HL-60 (cell line): ENCODE results near the gene GLI3.

Source experiments
- DNase-seq, 2 experiments: peaks; one replicate each; pipeline ENCODE4 v3.0.0-alpha.2; 2010 to 2020; ENCODE audit warnings: low read depth in 1 of 2, low spot score in 1 of 2
- H3K27ac ChIP-seq: fragments of 250-450 bp; sonication (Bioruptor Pico); replicated peaks from 2 replicates; pipeline ENCODE4 v1.5.1; 2020; ENCODE audit warnings: mild to moderate bottlenecking, moderate library complexity
- H3K27me3 ChIP-seq: fragments of 250-450 bp; sonication (Bioruptor Pico); 2 replicates; pipeline ENCODE4 v1.5.1; 2021; ENCODE audit warnings: mild to moderate bottlenecking, moderate library complexity; ENCODE audit not compliant: insufficient read depth, poor library complexity, severe bottlenecking
- H3K4me3 ChIP-seq: replicated peaks from 2 replicates; pipeline ENCODE4 v1.5.1; 2011; ENCODE audit warnings: mild to moderate bottlenecking, control low read depth, low read length; ENCODE audit not compliant: insufficient read depth
- GABPA ChIP-seq: IDR thresholded peaks from 2 replicates; pipeline ENCODE4 v1.6.1; 2012; ENCODE audit warnings: low read depth
- POLR2AphosphoS5 ChIP-seq: IDR thresholded peaks from 2 replicates; pipeline ENCODE4 v1.6.1; 2012; ENCODE audit warnings: low read depth
- SPI1 ChIP-seq: IDR thresholded peaks from 2 replicates; pipeline ENCODE4 v1.6.1; 2012; ENCODE audit warnings: low read depth, mild to moderate bottlenecking, borderline replicate concordance
- TF ChIP-seq, protein P1 (sequence below): IDR thresholded peaks from 2 replicates; pipeline ENCODE4 v1.6.1; 2012; ENCODE audit warnings: low read depth; ENCODE audit not compliant: insufficient replicate concordance
- TF ChIP-seq, protein P2 (sequence below): IDR thresholded peaks from one replicate; pipeline ENCODE4 v1.5.1; 2011; ENCODE audit warnings: low read length, control low read depth, inconsistent platforms; ENCODE audit not compliant: insufficient read depth

The GLI3 gene

DNA sequence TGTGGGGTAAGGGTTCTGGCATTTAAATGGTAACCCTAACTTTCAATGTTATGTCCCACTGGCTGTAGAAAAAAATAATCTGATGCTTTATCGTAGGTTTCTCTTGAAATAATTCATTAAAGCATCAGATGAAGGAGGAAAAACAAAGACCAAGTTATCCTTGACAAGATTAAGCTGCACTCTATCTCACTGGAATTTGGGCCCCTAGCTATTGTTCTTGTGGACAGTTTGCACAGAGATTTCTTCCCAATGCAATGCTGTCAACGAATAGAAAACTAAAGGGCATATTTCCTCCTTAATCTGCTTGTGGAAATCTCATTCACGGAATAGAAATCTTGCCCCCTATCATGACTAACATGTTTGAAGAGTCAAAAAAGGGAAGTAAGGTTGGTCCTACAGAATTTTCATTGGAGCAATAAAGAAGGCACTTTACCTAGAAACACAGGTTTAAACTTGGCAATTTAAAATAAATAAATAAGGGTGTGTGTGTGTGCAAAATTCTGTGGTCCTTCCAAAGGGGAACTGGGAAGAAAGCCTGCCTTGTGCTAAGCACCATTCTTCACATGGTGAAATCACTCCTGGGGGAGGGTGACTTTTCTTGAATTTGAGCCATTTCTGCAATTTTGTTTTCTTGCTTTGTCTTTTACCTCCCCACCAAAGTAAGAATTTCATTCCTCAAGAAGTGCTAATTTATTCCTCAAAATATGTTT, 242.8 kb downstream of the GLI3 start:
- no peak overlapping the region for H3K4me3 ChIP-seq
- peaks cover 2% of the 10 kb centered on the region for H3K27me3 ChIP-seq
- no peak overlapping the region for H3K27ac ChIP-seq
- DNase-seq = no peak
- TF ChIP-seq, protein P1, sequence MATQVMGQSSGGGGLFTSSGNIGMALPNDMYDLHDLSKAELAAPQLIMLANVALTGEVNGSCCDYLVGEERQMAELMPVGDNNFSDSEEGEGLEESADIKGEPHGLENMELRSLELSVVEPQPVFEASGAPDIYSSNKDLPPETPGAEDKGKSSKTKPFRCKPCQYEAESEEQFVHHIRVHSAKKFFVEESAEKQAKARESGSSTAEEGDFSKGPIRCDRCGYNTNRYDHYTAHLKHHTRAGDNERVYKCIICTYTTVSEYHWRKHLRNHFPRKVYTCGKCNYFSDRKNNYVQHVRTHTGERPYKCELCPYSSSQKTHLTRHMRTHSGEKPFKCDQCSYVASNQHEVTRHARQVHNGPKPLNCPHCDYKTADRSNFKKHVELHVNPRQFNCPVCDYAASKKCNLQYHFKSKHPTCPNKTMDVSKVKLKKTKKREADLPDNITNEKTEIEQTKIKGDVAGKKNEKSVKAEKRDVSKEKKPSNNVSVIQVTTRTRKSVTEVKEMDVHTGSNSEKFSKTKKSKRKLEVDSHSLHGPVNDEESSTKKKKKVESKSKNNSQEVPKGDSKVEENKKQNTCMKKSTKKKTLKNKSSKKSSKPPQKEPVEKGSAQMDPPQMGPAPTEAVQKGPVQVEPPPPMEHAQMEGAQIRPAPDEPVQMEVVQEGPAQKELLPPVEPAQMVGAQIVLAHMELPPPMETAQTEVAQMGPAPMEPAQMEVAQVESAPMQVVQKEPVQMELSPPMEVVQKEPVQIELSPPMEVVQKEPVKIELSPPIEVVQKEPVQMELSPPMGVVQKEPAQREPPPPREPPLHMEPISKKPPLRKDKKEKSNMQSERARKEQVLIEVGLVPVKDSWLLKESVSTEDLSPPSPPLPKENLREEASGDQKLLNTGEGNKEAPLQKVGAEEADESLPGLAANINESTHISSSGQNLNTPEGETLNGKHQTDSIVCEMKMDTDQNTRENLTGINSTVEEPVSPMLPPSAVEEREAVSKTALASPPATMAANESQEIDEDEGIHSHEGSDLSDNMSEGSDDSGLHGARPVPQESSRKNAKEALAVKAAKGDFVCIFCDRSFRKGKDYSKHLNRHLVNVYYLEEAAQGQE = no peak
- no peak for TF ChIP-seq POLR2AphosphoS5
- TF ChIP-seq, protein P2, sequence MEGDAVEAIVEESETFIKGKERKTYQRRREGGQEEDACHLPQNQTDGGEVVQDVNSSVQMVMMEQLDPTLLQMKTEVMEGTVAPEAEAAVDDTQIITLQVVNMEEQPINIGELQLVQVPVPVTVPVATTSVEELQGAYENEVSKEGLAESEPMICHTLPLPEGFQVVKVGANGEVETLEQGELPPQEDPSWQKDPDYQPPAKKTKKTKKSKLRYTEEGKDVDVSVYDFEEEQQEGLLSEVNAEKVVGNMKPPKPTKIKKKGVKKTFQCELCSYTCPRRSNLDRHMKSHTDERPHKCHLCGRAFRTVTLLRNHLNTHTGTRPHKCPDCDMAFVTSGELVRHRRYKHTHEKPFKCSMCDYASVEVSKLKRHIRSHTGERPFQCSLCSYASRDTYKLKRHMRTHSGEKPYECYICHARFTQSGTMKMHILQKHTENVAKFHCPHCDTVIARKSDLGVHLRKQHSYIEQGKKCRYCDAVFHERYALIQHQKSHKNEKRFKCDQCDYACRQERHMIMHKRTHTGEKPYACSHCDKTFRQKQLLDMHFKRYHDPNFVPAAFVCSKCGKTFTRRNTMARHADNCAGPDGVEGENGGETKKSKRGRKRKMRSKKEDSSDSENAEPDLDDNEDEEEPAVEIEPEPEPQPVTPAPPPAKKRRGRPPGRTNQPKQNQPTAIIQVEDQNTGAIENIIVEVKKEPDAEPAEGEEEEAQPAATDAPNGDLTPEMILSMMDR = no peak
- TF ChIP-seq SPI1 = no peak
- TF ChIP-seq GABPA = no peak

DNA sequence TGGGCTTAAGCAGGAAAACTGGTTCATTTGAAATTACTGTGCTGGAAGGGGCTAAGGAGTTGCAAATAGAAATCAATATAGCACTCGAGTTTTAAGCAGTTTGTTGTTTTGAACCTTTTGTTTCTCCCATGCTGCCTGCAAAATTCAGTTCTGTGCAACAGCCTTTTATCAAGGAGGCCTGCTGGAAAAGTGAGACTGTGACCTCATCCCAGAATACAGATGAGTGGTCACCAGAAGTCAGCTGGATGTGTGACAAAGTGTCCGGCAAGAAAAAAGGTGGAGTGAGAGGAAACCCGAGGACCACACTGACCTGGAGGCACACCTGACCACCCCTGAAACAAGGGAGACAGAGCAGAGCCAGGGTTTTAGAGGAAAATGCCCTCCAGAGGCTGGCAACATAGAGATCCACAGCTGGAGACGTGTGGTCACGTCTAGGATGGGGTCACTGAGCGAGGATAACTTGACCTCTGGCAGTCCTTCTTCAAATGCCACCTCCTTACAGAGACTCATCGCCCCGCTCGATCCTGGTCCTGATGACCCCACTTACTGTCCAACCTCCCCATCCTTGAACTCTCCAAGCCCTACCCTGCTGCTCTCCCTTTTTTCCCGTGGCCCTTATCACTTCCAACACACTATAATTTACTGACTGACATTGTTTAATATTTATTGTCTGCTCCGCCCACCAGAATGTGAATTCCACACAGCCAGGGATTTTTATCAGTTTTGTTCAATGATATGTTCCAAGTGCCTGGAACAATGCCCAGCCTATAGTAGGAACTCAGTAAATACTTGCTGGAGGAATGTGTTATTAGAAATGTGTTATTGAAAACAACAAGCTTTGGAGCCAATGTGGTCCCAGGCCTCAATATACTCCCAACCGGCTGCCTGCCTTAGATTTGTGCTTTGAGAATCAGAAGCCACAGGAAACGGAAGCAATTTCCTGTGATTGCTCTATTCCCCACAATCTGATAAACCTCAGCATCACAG, 243.8 kb downstream of the GLI3 start:
- Histone ChIP-seq H3K27ac (no peak overlapping the region), H3K27me3 (peaks cover 2% of the 10 kb centered on the region), H3K4me3 (no peak overlapping the region)
- no peak for DNase-seq
- TF ChIP-seq, protein P1 = no peak
- TF ChIP-seq SPI1 (no peak), POLR2AphosphoS5 (no peak), GABPA (no peak)
- TF ChIP-seq, protein P2 = no peak

DNA sequence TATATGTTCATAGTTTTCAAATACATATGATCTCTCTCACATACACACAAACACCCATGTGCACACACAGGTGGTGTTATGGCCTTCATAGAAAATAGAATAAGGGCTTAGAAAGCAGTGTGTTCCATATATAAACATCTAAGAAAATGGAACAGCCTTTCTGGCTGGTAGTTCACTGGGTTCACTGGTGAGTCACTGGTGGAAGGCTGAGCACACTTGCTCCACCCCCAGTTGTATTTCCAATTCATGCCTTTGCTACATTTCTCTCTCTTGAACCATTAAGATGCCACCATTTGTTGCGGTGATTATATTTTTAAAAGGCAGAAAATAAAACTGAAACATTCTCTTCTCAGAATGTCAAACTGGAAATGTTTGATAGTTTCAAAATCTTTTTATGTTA, 252.1 kb downstream of the GLI3 start:
- Histone ChIP-seq H3K27me3 (no peaks in the 10 kb centered on the region), H3K27ac (no peak overlapping the region), H3K4me3 (no peak overlapping the region)
- TF ChIP-seq, protein P1 = no peak
- TF ChIP-seq GABPA = no peak
- no peak for TF ChIP-seq POLR2AphosphoS5
- no peak for TF ChIP-seq SPI1
- TF ChIP-seq, protein P2 = no peak
- no peak for DNase-seq
